WTC11 (cell line): Measurements from ENCODE around the gene ARHGEF33. TPM values are rescaled to one million over a fixed set of nuclear protein-coding genes. Genes with fewer than 3 reads are reported as not detected.

Experiments
- ATAC-seq: fragments of 200-7000 bp; cut with Tn5 transposase; 2 replicates; pipeline ENCODE4 v1.10.0; 2021; ENCODE audit warnings: mild to moderate bottlenecking, moderate library complexity
- CTCF ChIA-PET: fragments of 300-600 bp; sonication (Branson Sonifier 250); formaldehyde crosslinking; loops from one replicate; lab custom pipeline; 2021; ENCODE audit warnings: antibody characterized with exemption; lab: Charles Lee
- POLR2A ChIA-PET: fragments of 350-600 bp; sonication (Branson Sonifier 250); formaldehyde crosslinking; loops from one replicate; lab custom pipeline; 2021; ENCODE audit warnings: antibody characterized with exemption; lab: Charles Lee
- DNase-seq: peaks from one replicate; pipeline ENCODE4 v3.0.0; 2021; ENCODE audit warnings: low spot score
- H3K27ac Mint-ChIP-seq: 2 replicates; pipeline ENCODE4 v1.8.0; 2021; ENCODE audit warnings: mixed read lengths
- H3K27me3 Mint-ChIP-seq: 2 replicates; pipeline ENCODE4 v1.8.0; 2021; ENCODE audit warnings: low read depth, mild to moderate bottlenecking, moderate library complexity, mixed read lengths
- H3K36me3 Mint-ChIP-seq: 2 replicates; pipeline ENCODE4 v1.8.0; 2021; ENCODE audit warnings: mixed read lengths
- H3K4me1 Mint-ChIP-seq: 2 replicates; pipeline ENCODE4 v1.8.0; 2022; ENCODE audit warnings: mixed read lengths
- H3K4me3 Mint-ChIP-seq: 2 replicates; pipeline ENCODE4 v1.8.0; 2021; ENCODE audit warnings: mild to moderate bottlenecking, moderate library complexity, mixed read lengths
- H3K9me3 Mint-ChIP-seq: 2 replicates; pipeline ENCODE4 v1.8.0; 2021; ENCODE audit warnings: mixed read lengths
- AFF4 ChIP-seq: sonication (generic); formaldehyde crosslinking; IDR thresholded peaks from 2 replicates; pipeline ENCODE4 v1.8.1; 2023; ENCODE audit warnings: mild to moderate bottlenecking, missing genetic modification reagents, borderline replicate concordance
- ATF2 ChIP-seq: sonication (generic); formaldehyde crosslinking; IDR thresholded peaks from 2 replicates; pipeline ENCODE4 v1.8.1; 2022; ENCODE audit warnings: low read depth, missing genetic modification reagents, borderline replicate concordance
- CBFB ChIP-seq: sonication (generic); formaldehyde crosslinking; IDR thresholded peaks from 2 replicates; pipeline ENCODE4 v1.8.1; 2022; ENCODE audit warnings: mild to moderate bottlenecking, low read depth, missing genetic modification reagents
- CDX4 ChIP-seq: fragments of 250-450 bp; sonication (Bioruptor Pico); IDR thresholded peaks from 2 replicates; pipeline ENCODE4 v1.9.0; 2021; ENCODE audit warnings: moderate library complexity, mild to moderate bottlenecking, inconsistent platforms, borderline replicate concordance
- CREB1 ChIP-seq: sonication (generic); formaldehyde crosslinking; IDR thresholded peaks from 2 replicates; pipeline ENCODE4 v1.8.0; 2023; ENCODE audit warnings: mild to moderate bottlenecking, missing genetic modification reagents
- ESRRA ChIP-seq: sonication (generic); formaldehyde crosslinking; IDR thresholded peaks from 2 replicates; pipeline ENCODE4 v1.8.1; 2022; ENCODE audit warnings: mild to moderate bottlenecking, missing genetic modification reagents, borderline replicate concordance
- FOXP1 ChIP-seq: sonication (generic); formaldehyde crosslinking; IDR thresholded peaks from 2 replicates; pipeline ENCODE4 v1.8.0; 2022; ENCODE audit warnings: missing genetic modification reagents, mild to moderate bottlenecking, moderate library complexity, borderline replicate concordance
- IRF1 ChIP-seq: sonication (generic); formaldehyde crosslinking; IDR thresholded peaks from 2 replicates; pipeline ENCODE4 v1.8.0; 2023; ENCODE audit warnings: missing genetic modification reagents
- KAT7 ChIP-seq: sonication (generic); formaldehyde crosslinking; IDR thresholded peaks from 2 replicates; pipeline ENCODE4 v1.8.1; 2023; ENCODE audit warnings: missing genetic modification reagents, mild to moderate bottlenecking, borderline replicate concordance
- MYBL2 ChIP-seq: sonication (generic); formaldehyde crosslinking; IDR thresholded peaks from 2 replicates; pipeline ENCODE4 v1.8.1; 2023; ENCODE audit warnings: mild to moderate bottlenecking, moderate library complexity, missing genetic modification reagents
- NR1H2 ChIP-seq: sonication (generic); formaldehyde crosslinking; IDR thresholded peaks from 2 replicates; pipeline ENCODE4 v1.9.0; 2021; ENCODE audit warnings: mild to moderate bottlenecking, moderate library complexity, missing genetic modification reagents
- NR3C1 ChIP-seq: sonication (generic); formaldehyde crosslinking; conservative IDR thresholded peaks from 2 replicates; pipeline ENCODE4 v1.8.1; 2023; ENCODE audit warnings: low read depth, mild to moderate bottlenecking, missing genetic modification reagents
- RELA ChIP-seq: sonication (generic); formaldehyde crosslinking; IDR thresholded peaks from 2 replicates; pipeline ENCODE4 v1.8.1; 2022; ENCODE audit warnings: missing genetic modification reagents, mild to moderate bottlenecking, borderline replicate concordance
- USF1 ChIP-seq: sonication (generic); formaldehyde crosslinking; IDR thresholded peaks from 2 replicates; pipeline ENCODE4 v1.8.0; 2022; ENCODE audit warnings: mild to moderate bottlenecking, missing genetic modification reagents
- USF2 ChIP-seq: sonication (generic); formaldehyde crosslinking; IDR thresholded peaks from 2 replicates; pipeline ENCODE4 v1.8.1; 2023; ENCODE audit warnings: mild to moderate bottlenecking, missing genetic modification reagents, moderate library complexity
- ZBTB43 ChIP-seq: sonication (generic); formaldehyde crosslinking; IDR thresholded peaks from 2 replicates; pipeline ENCODE4 v1.8.1; 2023; ENCODE audit warnings: mild to moderate bottlenecking, missing genetic modification reagents
- ZNF219 ChIP-seq: sonication (generic); formaldehyde crosslinking; IDR thresholded peaks from 2 replicates; pipeline ENCODE4 v1.8.0; 2023; ENCODE audit warnings: missing genetic modification reagents, mild to moderate bottlenecking, borderline replicate concordance
- ZNF232 ChIP-seq: sonication (generic); formaldehyde crosslinking; IDR thresholded peaks from 2 replicates; pipeline ENCODE4 v1.8.0; 2022; ENCODE audit warnings: mild to moderate bottlenecking, missing genetic modification reagents
- ZNF416 ChIP-seq: fragments of 250-450 bp; sonication (Bioruptor Pico); IDR thresholded peaks from 2 replicates; pipeline ENCODE4 v1.9.0; 2021; ENCODE audit warnings: mild to moderate bottlenecking, inconsistent platforms
- total RNA-seq: library from RNA; stranded (reverse); gene quantifications from 3 replicates; pipeline ENCODE4 v1.2.3, GENCODE V29; 2021

ARHGEF33 gene
- total RNA-seq, 1 experiment from 2014 or later = 0.42 TPM

- ATAC-seq (no peak), DNase-seq (no peak)
- H3K4me3 Mint-ChIP-seq = no peak overlapping the region
- no peaks in the 10 kb centered on the region for H3K9me3 Mint-ChIP-seq
- CTCF ChIA-PET = no interaction called here
- TF ChIP-seq NR1H2 (CRISPR knock-in tag) (no peak), USF2 (CRISPR knock-in tag) (no peak), NR3C1 (CRISPR knock-in tag) (no peak), RELA (CRISPR knock-in tag) (no peak), ATF2 (CRISPR knock-in tag) (no peak), AFF4 (CRISPR knock-in tag) (no peak), ZBTB43 (no peak), CREB1 (CRISPR knock-in tag) (no peak), ZNF219 (CRISPR knock-in tag) (no peak), IRF1 (CRISPR knock-in tag) (no peak), CDX4 (CRISPR knock-in tag) (no peak), FOXP1 (CRISPR knock-in tag) (no peak), ZNF416 (CRISPR knock-in tag) (no peak), ZNF232 (CRISPR knock-in tag) (no peak), USF1 (no peak)
- H3K4me1 Mint-ChIP-seq = peaks cover 44% of the 10 kb centered on the region
- POLR2A ChIA-PET = no interaction called here
- 0 out of 2 replicates have a peak, but pooled peaks cover 2% of the 10 kb centered on the region for H3K36me3 Mint-ChIP-seq
- H3K27me3 Mint-ChIP-seq = no peaks in the 10 kb centered on the region
- H3K27ac Mint-ChIP-seq = peak overlapping the region; percentile 67; the same call in 1 of the 2 replicates
Observed at GRCh38 chr2:39023649-39024048, 134.0 kb downstream of the ARHGEF33 start.

- H3K27me3 Mint-ChIP-seq = no peaks in the 10 kb centered on the region
- ChIA-PET CTCF (interaction anchor here (0.8 kb wide), 1 partner anchor 77 kb away, joined by 3 read pairs; no protein-coding TSS in a partner anchor), POLR2A (interaction anchor here (0.6 kb wide), 1 partner anchor 227 kb away, joined by 3 read pairs; no protein-coding TSS in a partner anchor)
- H3K36me3 Mint-ChIP-seq = 0 out of 2 replicates have a peak, but pooled peaks cover 2% of the 10 kb centered on the region
- no peak overlapping the region for H3K4me3 Mint-ChIP-seq
- H3K4me1 Mint-ChIP-seq = peaks cover 35% of the 10 kb centered on the region
- DNase-seq (no peak), ATAC-seq (no peak)
- H3K27ac Mint-ChIP-seq = no peak overlapping the region
- TF ChIP-seq ESRRA (CRISPR knock-in tag) = no peak
- TF ChIP-seq KAT7 = no peak
- TF ChIP-seq CBFB (CRISPR knock-in tag) = no peak
- TF ChIP-seq MYBL2 (CRISPR knock-in tag) = no peak
- H3K9me3 Mint-ChIP-seq = no peaks in the 10 kb centered on the region
Observed at GRCh38 chr2:39024833-39025232, 135.2 kb downstream of the ARHGEF33 start.
